WI38 (cell line): ENCODE results near the gene TMEM63B.
"Not testable (repeated sequence)": the region's sequence is repeated elsewhere in the genome, so short reads cannot be mapped to it uniquely, and the experiment has no call there.

Experiments
- H3K4me3 ChIP-seq: 2 replicates; pipeline ENCODE4 v1.5.1; 2011; ENCODE audit warnings: low read depth, mild to moderate bottlenecking, control low read depth, low read length
- CTCF ChIP-seq: IDR thresholded peaks from 2 replicates; pipeline ENCODE4 v1.5.1; 2012; ENCODE audit warnings: low read depth, mild to moderate bottlenecking, control low read depth, low read length

Gene TMEM63B

GRCh38 chr6:44090465-44090864, 36.9 kb upstream of the TMEM63B start:
- H3K4me3 ChIP-seq, result no peak overlapping the region
- no peak for TF ChIP-seq CTCF

DNA sequence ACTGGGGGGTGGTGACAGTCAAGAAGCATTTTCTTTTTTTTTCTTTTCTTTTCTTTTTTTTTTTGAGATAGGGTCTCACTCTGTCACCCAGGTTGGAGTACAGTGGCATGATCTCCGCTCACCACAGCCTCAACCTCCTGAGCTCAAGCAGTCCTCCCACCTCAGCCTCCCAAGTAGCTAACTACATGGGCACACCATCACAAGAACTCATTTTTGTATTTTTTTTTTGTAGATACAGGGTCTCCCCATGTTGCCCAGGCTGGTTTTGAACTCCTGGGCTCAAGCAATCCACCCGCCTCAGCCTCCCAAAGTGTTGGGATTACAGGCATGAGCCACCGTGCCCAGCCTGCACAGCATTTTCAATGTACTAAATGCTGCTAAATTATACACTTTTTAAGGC, 36.0 kb upstream of the TMEM63B start:
- not testable (repeated sequence) for H3K4me3 ChIP-seq

DNA sequence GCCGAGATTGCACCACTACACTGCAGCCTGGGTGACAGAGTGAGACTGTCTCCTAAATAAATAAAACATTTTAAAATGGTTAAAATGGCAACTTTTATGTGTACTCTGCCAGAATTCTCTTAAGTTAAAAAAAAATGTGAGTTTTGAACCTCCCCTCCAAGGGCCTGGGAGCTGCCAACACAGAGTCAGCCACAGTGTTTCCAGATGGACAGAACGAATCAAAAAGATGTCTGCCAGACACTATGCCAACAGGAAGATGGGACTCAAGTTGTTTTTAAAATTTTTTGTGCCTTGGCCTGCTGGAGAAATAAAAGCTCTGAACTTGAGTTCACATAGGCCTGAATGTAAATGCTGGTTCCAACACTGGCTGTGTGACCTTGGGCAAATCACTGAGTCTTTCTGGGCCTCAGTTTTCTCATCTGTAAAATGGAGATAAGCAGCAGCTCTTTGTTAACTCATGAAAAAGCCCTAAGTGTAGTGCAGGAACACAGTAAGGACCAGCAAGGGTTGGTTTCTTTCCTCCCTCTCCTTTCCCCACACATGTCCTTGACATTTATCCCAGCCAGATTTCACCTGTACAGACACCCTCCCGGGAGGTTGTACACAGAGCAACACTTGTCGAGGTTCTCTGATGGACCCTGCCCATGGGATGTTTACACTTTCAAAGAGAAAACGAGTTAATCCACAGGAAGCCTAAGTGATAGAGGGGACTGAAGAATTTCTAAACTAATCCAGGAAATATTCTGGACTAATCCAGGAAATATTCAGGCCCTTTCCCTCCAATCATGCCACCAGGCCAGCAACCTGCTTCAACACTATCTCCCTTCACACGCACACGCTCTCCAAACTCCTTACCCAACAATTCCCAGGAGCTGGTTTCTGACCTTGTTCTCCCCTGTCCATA, 35.1 kb upstream of the TMEM63B start:
- H3K4me3 ChIP-seq, result no peak overlapping the region
- TF ChIP-seq CTCF, result no peak

DNA sequence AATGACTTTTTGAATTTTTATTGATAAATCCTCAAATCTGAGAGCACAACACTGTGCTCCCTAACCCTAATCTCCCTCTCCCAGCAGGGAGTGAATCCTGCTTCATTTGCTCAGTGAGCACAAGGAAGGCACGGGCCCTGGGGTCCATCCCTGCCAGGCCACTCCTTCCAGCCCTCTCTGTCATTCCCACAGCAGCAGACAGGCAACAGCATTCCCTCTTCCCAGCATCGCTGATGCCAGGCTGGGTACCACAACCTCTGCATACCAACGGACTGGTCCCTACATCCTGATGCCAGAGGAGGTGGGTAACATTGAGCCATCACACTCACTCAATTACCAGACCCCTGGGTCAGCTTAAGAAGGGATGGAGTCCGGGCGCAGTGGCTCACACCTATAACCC, 34.3 kb upstream of the TMEM63B start:
- no peak for TF ChIP-seq CTCF
- no peak overlapping the region for H3K4me3 ChIP-seq

DNA sequence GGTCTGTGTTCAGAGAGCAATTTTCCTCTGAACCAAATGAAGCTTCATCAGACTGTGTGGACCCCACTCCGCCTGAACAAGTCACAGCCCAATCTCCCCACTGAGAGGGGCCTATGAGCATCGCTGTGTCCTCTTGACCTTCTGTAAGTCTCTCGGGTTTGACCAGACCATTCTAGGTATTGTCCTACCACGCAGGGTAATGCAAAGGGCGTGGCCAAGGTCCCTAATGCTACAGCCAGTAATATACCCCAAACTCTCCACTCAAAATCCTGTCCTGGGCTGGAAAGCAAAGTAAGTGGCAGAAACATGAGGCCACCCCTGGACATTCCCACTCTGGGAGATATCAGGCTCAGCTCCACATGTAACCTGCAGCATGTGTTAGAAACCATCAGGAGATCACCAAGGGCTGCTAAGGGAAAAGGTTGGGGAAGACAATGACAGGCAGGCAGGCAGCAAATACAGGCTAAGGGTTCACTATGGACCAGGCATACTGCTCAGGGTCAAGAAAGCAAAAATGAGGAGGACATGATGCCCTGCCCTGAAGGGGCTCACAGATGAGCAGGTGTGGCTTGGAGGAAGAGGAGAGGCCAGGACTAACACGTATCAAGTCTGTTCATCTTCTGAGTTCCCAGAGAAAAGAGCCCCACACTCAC, 33.5 kb upstream of the TMEM63B start:
- no peak for TF ChIP-seq CTCF
- H3K4me3 ChIP-seq, result no peak overlapping the region

DNA sequence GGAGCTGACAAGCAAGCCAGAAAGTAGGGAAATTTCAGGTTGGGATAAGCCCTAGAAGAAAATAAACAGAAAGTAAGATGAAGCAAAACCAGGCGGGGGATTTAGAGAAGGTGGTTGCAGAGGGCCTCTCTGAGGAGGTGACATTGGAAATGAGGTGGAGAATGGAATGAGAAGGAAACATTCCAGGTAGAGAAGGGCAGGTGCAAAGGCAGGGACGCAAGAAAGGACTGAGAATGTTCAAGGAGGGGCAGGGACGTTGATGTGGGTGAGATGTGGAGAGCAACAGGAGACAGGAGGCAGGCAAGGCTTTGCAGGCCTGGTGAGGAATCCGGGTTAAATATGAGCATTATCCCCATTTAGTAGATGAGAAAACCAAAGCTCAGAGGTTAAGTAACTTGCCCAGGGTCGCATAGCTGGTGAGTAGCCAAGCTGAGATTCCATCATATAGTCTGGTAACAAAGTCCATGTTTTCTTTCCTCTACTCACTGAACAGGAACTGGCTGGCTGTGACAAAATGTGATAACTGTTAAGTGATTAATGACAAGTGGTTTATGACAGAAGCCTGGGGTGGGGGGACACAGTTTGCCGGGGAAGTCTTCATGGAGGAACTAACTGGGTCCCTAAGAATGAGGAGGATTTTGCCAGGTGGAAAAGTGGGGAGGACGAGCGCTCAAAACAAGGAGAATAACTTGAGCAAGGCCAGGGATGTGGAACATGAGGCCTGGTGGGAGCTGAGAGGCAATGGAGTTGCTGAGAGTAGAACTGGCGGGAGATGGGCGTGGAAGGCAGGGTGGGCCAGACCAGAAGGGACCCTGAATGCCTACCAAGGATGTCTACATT, 32.7 kb upstream of the TMEM63B start:
- H3K4me3 ChIP-seq, result no peak overlapping the region
- TF ChIP-seq CTCF, result no peak

DNA sequence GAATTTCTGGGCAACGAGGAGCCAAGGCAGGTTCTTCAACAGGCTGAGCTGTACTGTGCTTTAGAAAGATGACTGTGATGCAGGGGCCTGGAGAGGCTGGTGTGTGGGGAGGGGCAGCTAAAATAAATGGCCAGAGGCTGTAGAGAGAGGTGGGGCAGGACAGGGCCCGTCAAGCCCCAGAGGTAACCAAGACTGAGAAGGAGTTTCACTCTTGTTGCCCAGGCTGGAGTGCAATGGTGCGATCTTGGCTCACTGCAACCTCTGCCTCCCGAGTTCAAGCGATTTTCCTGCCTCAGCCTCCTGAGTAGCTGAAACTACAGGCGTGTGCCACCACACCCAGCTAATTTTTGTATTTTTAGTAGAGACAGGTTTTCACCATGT, 32.1 kb upstream of the TMEM63B start:
- H3K4me3 ChIP-seq, result not testable (repeated sequence)

- TF ChIP-seq CTCF, result peak; percentile 75
- no peak overlapping the region for H3K4me3 ChIP-seq
These were observed 30.7 kb upstream of the TMEM63B start for GRCh38 chr6:44096612-44097011.
